Gastroesophageal sphincter (tissue), 4 donors: ENCODE results near the gene SH3PXD2A. TPM values are rescaled to one million over a fixed set of nuclear protein-coding genes. Genes with fewer than 3 reads are reported as not detected.
A peak's percentile ranks its signal among the peaks of the same experiment; 100 is the strongest.

ENCODE experiments used
- ATAC-seq: fragments of 150-250 bp; one replicate; pipeline ENCODE4 v1.9.1; 2016; ENCODE audit warnings: mild to moderate bottlenecking, moderate library complexity
- H3K27ac ChIP-seq, 4 donors: fragments of 200-600 bp; sonication (generic) in 3 of 4; 1 replicate in 3 of 4; 2 replicates in 1 of 4; pipeline ENCODE4 v1.5.1; 2016 to 2019
- H3K27me3 ChIP-seq: fragments of 200-600 bp; sonication (generic); one replicate; pipeline ENCODE4 v1.5.1; 2019
- H3K36me3 ChIP-seq, 2 donors: fragments of 200-600 bp; sonication (generic); one replicate each; pipeline ENCODE4 v1.5.1; 2019; ENCODE audit warnings: control low read depth in 1 of 2
- H3K4me1 ChIP-seq, 3 donors: fragments of 200-600 bp; sonication (generic); 1 replicate in 2 of 3; 2 replicates in 1 of 3; pipeline ENCODE4 v1.5.1; 2016 to 2019; ENCODE audit warnings: control low read depth in 2 of 3
- H3K4me3 ChIP-seq, 2 donors: fragments of 200-600 bp; sonication (generic); one replicate each; pipeline ENCODE4 v1.5.1; 2019; ENCODE audit warnings: mild to moderate bottlenecking in 1 of 2, moderate library complexity in 1 of 2
- H3K9me3 ChIP-seq, 3 donors: fragments of 200-600 bp; sonication (generic); one replicate each; pipeline ENCODE4 v1.5.1; 2017 to 2019; ENCODE audit warnings: control low read depth in 2 of 3
- CTCF ChIP-seq, 4 experiments: fragments of 200-600 bp in 2 of 4; fragments of 450-650 bp in 2 of 4; sonication (generic) in 1 of 4; IDR thresholded peaks; one replicate each; pipeline ENCODE4 v1.5.1; 2017 to 2019; ENCODE audit warnings: antibody characterized with exemption in 4 of 4, mild to moderate bottlenecking in 2 of 4, moderate library complexity in 2 of 4
- EP300 ChIP-seq: sonication (generic); formaldehyde crosslinking; IDR thresholded peaks from one replicate; pipeline ENCODE4 v1.6.1; 2017; ENCODE audit warnings: antibody characterized with exemption, mild to moderate bottlenecking
- POLR2A ChIP-seq, 2 donors: fragments of 450-650 bp; IDR thresholded peaks; one replicate each; pipeline ENCODE4 v1.6.1; 2017; ENCODE audit warnings: antibody characterized with exemption in 2 of 2, mild to moderate bottlenecking in 2 of 2, moderate library complexity in 1 of 2
- POLR2AphosphoS5 ChIP-seq: sonication (generic); formaldehyde crosslinking; IDR thresholded peaks from one replicate; pipeline ENCODE4 v1.6.1; 2017; ENCODE audit warnings: antibody characterized with exemption
- WGBS, 2 donors: methylation state at CpG; one replicate each; pipeline ENCODE4 v1.1.5; 2018; ENCODE audit warnings: low coverage in 1 of 2; 5-methylcytosine and 5-hydroxymethylcytosine counted together
- total RNA-seq, 4 donors: library from RNA; depleted of rRNA; stranded (reverse); fragments of >200 nt; gene quantifications; one replicate each; pipeline ENCODE4 v1.1.0, GENCODE V29; 2016

The SH3PXD2A gene
- total RNA-seq, 4 donors from 2014 or later = 31.2 to 65.2 (median 39.5) TPM

GRCh38 chr10:103569896-103570295 is 285.5 kb downstream of the SH3PXD2A start:
- no peak for ATAC-seq
- H3K27me3 ChIP-seq = no peaks in the 10 kb centered on the region
- H3K4me1 ChIP-seq = no peaks in the 10 kb centered on the region
- no peak overlapping the region for H3K27ac ChIP-seq
- no peaks in the 10 kb centered on the region for H3K36me3 ChIP-seq
- H3K9me3 ChIP-seq = no peaks in the 10 kb centered on the region
- WGBS, 2 donors = 75% methylated on average over 1 of the region's 5 CpGs; no CpG with 5 or more reads in 1 of the 2 donors
- TF ChIP-seq POLR2A (IDR thresholded peaks at IDR 0.05) (no peak), POLR2AphosphoS5 (no peak), CTCF (IDR thresholded peaks at IDR 0.05) (no peak), EP300 (no peak)
- H3K4me3 ChIP-seq = no peak overlapping the region

- no peak overlapping the region for H3K27ac ChIP-seq
- H3K4me3 ChIP-seq = no peak overlapping the region
- WGBS, 2 donors = 92% methylated on average over 4 of the region's 5 CpGs; no CpG with 5 or more reads in 1 of the 2 donors
- ATAC-seq = no peak
- no peaks in the 10 kb centered on the region for H3K4me1 ChIP-seq
- H3K9me3 ChIP-seq = no peaks in the 10 kb centered on the region
- no peak for TF ChIP-seq CTCF (IDR thresholded peaks at IDR 0.05)
- no peak for TF ChIP-seq POLR2AphosphoS5
- no peaks in the 10 kb centered on the region for H3K36me3 ChIP-seq
- no peaks in the 10 kb centered on the region for H3K27me3 ChIP-seq
Measured at GRCh38 chr10:103568505-103568904, 286.9 kb downstream of the SH3PXD2A start.

- Histone ChIP-seq H3K9me3 (no peaks in the 10 kb centered on the region), H3K27ac (no peak overlapping the region), H3K4me1 (no peaks in the 10 kb centered on the region), H3K27me3 (peaks cover under 1% of the 10 kb centered on the region), H3K4me3 (no peak overlapping the region), H3K36me3 (no peaks in the 10 kb centered on the region)
- no peak for ATAC-seq
- 47 to 69% methylated on average over 3 of the region's 3 CpGs for WGBS, 2 donors
- no peak for TF ChIP-seq POLR2AphosphoS5
Measured at GRCh38 chr10:103566536-103566935, 288.8 kb downstream of the SH3PXD2A start.

GRCh38 chr10:103564776-103565520 is 290.4 kb downstream of the SH3PXD2A start:
- Histone ChIP-seq H3K27me3 (peaks cover 11% of the 10 kb centered on the region), H3K4me3 (no peak overlapping the region), H3K4me1 (no peaks in the 10 kb centered on the region), H3K36me3 (no peaks in the 10 kb centered on the region), H3K27ac (no peak overlapping the region), H3K9me3 (no peaks in the 10 kb centered on the region)
- ATAC-seq = no peak
- 53 to 80% methylated on average over 2 to 3 of the region's 12 CpGs for WGBS, 2 donors
- TF ChIP-seq CTCF (IDR thresholded peaks at IDR 0.05) (peak in 3 of 4 experiments; percentile 14 to 49 (median 15)), EP300 (no peak)

GRCh38 chr10:103564116-103564501 is 291.3 kb downstream of the SH3PXD2A start:
- H3K4me1 ChIP-seq = no peaks in the 10 kb centered on the region
- no CpG with 5 or more reads among the region's 7 CpGs for WGBS, 2 donors
- H3K9me3 ChIP-seq = no peaks in the 10 kb centered on the region
- no peak overlapping the region for H3K4me3 ChIP-seq
- no peak for ATAC-seq
- no peak overlapping the region for H3K27ac ChIP-seq
- no peaks in the 10 kb centered on the region for H3K36me3 ChIP-seq
- peaks cover 11% of the 10 kb centered on the region for H3K27me3 ChIP-seq
- no peak for TF ChIP-seq POLR2AphosphoS5
- TF ChIP-seq POLR2A (IDR thresholded peaks at IDR 0.05) = no peak
- no peak for TF ChIP-seq EP300
- no peak for TF ChIP-seq CTCF (IDR thresholded peaks at IDR 0.05)
